PC-9 (cell line): Measurements from ENCODE around the gene VKORC1. TPM values are rescaled to one million over a fixed set of nuclear protein-coding genes. Genes with fewer than 3 reads are reported as not detected.

ENCODE experiments used
- BruUV-seq: library from RNA; stranded (reverse); fragments of 400-500 nt; replicated peaks from 2 replicates; lab custom pipeline; 2021; lab: Mats Ljungman, UMichigan
- CTCF ChIA-PET: fragments of 300-600 bp; sonication (Branson Sonifier 250); formaldehyde crosslinking; loops from one replicate; lab custom pipeline; 2022; ENCODE audit warnings: antibody characterized with exemption; lab: Charles Lee
- POLR2A ChIA-PET: fragments of 300-600 bp; sonication (Branson Sonifier 250); formaldehyde crosslinking; loops from one replicate; lab custom pipeline; 2022; ENCODE audit warnings: antibody characterized with exemption; ENCODE audit not compliant: unreplicated experiment; lab: Charles Lee
- DNase-seq, 2 experiments: peaks; one replicate each; pipeline versions ENCODE4 v3.0.0 to v3.0.0-alpha.2; 2015 to 2022; ENCODE audit warnings: mixed read lengths in 1 of 2
- H2AFZ ChIP-seq: fragments of 200-600 bp; sonication (generic); 2 replicates; pipeline ENCODE4 v1.8.1; 2017; ENCODE audit warnings: antibody characterized with exemption
- H3F3A ChIP-seq: fragments of 200-600 bp; sonication (generic); 2 replicates; pipeline ENCODE4 v1.8.1; 2017; ENCODE audit warnings: antibody characterized with exemption, mild to moderate bottlenecking, low read depth; ENCODE audit not compliant: insufficient read depth
- H3K27ac ChIP-seq: fragments of 200-600 bp; sonication (generic); 2 replicates; pipeline ENCODE4 v1.6.1; 2016; ENCODE audit warnings: mixed run types
- H3K27me3 ChIP-seq: fragments of 200-600 bp; sonication (generic); 2 replicates; pipeline ENCODE4 v1.6.1; 2016; ENCODE audit warnings: low read depth, mixed run types; ENCODE audit not compliant: insufficient read depth
- H3K36me3 ChIP-seq: fragments of 200-600 bp; sonication (generic); 2 replicates; pipeline ENCODE4 v1.6.1; 2016; ENCODE audit warnings: low read depth, mixed run types
- H3K4me1 ChIP-seq: fragments of 200-600 bp; sonication (generic); replicated peaks from 2 replicates; pipeline ENCODE4 v1.6.1; 2016; ENCODE audit warnings: mixed run types; ENCODE audit not compliant: insufficient read depth
- H3K4me2 ChIP-seq: fragments of 200-600 bp; sonication (generic); 2 replicates; pipeline ENCODE4 v1.6.1; 2017; ENCODE audit warnings: mixed run types
- H3K4me3 ChIP-seq: fragments of 200-600 bp; sonication (generic); 2 replicates; pipeline ENCODE4 v1.6.1; 2016; ENCODE audit warnings: mixed run types
- H3K79me2 ChIP-seq: fragments of 200-600 bp; sonication (generic); 2 replicates; pipeline ENCODE4 v1.6.1; 2017; ENCODE audit warnings: low read depth, mixed run types
- H3K9me2 ChIP-seq: fragments of 200-600 bp; sonication (generic); 2 replicates; pipeline ENCODE4 v1.8.1; 2017; ENCODE audit warnings: mild to moderate bottlenecking; ENCODE audit not compliant: insufficient read depth
- H3K9me3 ChIP-seq: fragments of 200-600 bp; sonication (generic); 2 replicates; pipeline ENCODE4 v1.8.1; 2016; ENCODE audit warnings: low read depth; ENCODE audit not compliant: insufficient read depth
- H4K20me1 ChIP-seq: fragments of 200-600 bp; sonication (generic); 2 replicates; pipeline ENCODE4 v1.8.1; 2017; ENCODE audit not compliant: insufficient read depth
- EZH2 ChIP-seq: fragments of 200-600 bp; sonication (generic); IDR thresholded peaks from 2 replicates; pipeline ENCODE4 v1.8.0; 2017; ENCODE audit warnings: antibody characterized with exemption, low read depth
- intact Hi-C: fragments of 100-400 bp; cut with micrococcal nuclease; formaldehyde crosslinking; loops from one replicate; pipeline ENCODE4 v1.10.0; 2022; ENCODE audit not compliant: unreplicated experiment
- total RNA-seq: library from RNA; stranded (reverse); gene quantifications from 2 replicates; pipeline ENCODE4 v1.2.3, GENCODE V29; 2021
- TF ChIP-seq, protein P1 (sequence below): fragments of 200-600 bp; sonication (generic); conservative IDR thresholded peaks from 2 replicates; pipeline ENCODE4 v1.6.1; 2017; ENCODE audit warnings: mixed run types, antibody characterized with exemption, mild to moderate bottlenecking, moderate library complexity

Gene VKORC1
- total RNA-seq, 1 experiment from 2014 or later = 46.0 TPM

- Histone ChIP-seq H3F3A (peaks cover 17% of the 10 kb centered on the region; the same call in 1 of the 2 replicates), H3K9me3 (no peaks in the 10 kb centered on the region), H3K27ac (no peak overlapping the region), H3K27me3 (no peaks in the 10 kb centered on the region), H3K36me3 (peaks cover 5% of the 10 kb centered on the region), H4K20me1 (peaks cover 38% of the 10 kb centered on the region), H3K4me2 (no peak overlapping the region), H3K4me1 (no peaks in the 10 kb centered on the region), H3K9me2 (no peaks in the 10 kb centered on the region), H2AFZ (no peak overlapping the region), H3K79me2 (0 out of 2 replicates have a peak, but pooled peaks cover 2% of the 10 kb centered on the region), H3K4me3 (no peak overlapping the region)
- CTCF ChIA-PET = no interaction called here
- no TSS peak for BruUV-seq
- POLR2A ChIA-PET = no interaction called here
- intact Hi-C loops = no loop called here
- no peak for DNase-seq
- no peak for TF ChIP-seq EZH2
- TF ChIP-seq, protein P1, sequence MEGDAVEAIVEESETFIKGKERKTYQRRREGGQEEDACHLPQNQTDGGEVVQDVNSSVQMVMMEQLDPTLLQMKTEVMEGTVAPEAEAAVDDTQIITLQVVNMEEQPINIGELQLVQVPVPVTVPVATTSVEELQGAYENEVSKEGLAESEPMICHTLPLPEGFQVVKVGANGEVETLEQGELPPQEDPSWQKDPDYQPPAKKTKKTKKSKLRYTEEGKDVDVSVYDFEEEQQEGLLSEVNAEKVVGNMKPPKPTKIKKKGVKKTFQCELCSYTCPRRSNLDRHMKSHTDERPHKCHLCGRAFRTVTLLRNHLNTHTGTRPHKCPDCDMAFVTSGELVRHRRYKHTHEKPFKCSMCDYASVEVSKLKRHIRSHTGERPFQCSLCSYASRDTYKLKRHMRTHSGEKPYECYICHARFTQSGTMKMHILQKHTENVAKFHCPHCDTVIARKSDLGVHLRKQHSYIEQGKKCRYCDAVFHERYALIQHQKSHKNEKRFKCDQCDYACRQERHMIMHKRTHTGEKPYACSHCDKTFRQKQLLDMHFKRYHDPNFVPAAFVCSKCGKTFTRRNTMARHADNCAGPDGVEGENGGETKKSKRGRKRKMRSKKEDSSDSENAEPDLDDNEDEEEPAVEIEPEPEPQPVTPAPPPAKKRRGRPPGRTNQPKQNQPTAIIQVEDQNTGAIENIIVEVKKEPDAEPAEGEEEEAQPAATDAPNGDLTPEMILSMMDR = no peak
These were observed 12.1 kb downstream of the VKORC1 start for GRCh38 chr16:31082368-31083045.

DNA sequence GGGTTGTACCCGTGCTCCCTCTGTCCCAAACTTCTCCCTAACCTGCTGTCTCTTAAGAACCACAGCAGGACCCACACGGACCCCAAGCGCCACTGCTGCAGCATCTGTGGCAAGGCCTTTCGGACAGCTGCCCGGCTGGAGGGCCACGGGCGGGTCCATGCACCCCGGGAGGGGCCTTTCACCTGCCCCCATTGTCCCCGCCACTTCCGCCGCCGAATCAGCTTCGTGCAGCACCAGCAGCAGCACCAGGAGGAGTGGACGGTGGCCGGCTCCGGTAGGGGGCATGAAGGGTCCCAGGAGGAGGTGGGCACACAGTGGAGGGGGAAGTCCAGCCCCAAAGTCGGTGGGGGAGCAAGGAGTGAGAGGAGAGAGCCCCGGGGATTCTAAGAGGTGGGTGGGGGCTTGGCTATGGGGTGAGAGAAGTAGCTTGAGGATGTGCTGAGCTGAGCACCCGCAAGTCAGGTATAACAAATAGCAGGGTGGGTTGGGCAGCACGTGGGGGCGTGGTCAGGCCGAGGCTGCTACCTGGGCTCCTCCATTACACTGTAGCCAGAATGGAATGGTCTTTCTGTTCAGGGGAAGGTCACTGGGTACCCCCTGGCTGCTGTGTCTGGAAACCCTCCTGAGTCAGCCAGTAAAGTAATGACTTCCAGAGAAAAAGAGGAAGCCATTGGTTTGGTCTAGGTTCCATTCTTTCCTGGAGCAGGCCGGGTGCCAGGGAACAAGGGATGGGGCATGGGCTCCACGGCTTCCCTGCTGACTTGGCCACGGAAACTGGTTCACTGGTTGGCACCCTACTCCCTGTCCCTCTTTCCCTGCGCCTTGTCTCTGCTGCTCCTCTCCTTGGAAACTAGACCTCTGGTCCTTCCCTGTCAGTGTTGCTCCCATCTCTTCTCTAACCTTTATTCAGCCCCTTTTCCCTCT is 12.9 kb downstream of the VKORC1 start:
- ChIA-PET CTCF (no interaction called here), POLR2A (interaction anchor here (0.8 kb wide), 1 partner anchor 96 kb away, joined by 7 read pairs; no protein-coding TSS in a partner anchor)
- DNase-seq = no peak
- Histone ChIP-seq H2AFZ (no peak overlapping the region), H3K9me3 (no peaks in the 10 kb centered on the region), H3K27ac (no peak overlapping the region), H3K27me3 (no peaks in the 10 kb centered on the region), H3K36me3 (peaks cover 5% of the 10 kb centered on the region), H3K79me2 (peaks cover 10% of the 10 kb centered on the region), H3K9me2 (no peaks in the 10 kb centered on the region), H3K4me3 (no peak overlapping the region), H3K4me1 (no peaks in the 10 kb centered on the region), H3K4me2 (no peak overlapping the region), H3F3A (peaks cover 17% of the 10 kb centered on the region; the same call in 1 of the 2 replicates), H4K20me1 (peaks cover 38% of the 10 kb centered on the region)
- TF ChIP-seq, protein P1 = no peak
- no peak for TF ChIP-seq EZH2
- BruUV-seq = TSS peak; percentile 2
- intact Hi-C loops = no loop called here

DNA sequence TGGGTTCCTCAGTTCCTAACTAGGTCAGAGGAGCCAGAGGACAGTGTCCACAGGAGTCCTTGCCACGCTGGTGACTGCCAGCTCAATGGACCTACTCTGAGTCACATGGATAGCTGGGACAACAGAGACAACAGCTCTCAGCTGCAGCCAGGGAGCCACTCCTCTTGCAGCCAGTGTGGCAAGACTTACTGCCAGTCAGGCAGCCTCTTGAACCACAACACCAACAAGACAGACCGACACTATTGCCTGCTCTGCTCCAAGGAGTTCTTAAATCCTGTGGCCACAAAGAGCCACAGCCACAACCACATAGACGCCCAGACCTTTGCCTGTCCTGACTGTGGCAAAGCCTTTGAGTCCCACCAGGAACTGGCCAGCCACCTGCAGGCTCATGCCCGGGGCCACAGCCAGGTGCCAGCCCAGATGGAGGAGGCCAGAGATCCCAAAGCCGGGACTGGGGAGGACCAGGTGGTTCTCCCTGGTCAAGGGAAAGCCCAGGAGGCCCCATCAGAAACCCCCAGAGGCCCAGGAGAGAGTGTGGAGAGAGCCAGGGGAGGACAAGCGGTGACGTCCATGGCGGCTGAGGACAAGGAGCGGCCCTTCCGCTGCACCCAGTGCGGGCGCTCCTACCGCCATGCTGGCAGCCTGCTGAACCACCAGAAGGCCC is 13.7 kb downstream of the VKORC1 start:
- Histone ChIP-seq H3K27me3 (no peaks in the 10 kb centered on the region), H3F3A (peaks cover 17% of the 10 kb centered on the region; the same call in 1 of the 2 replicates), H4K20me1 (peaks cover 38% of the 10 kb centered on the region), H3K9me3 (no peaks in the 10 kb centered on the region), H3K9me2 (no peaks in the 10 kb centered on the region), H3K27ac (no peak overlapping the region), H2AFZ (no peak overlapping the region), H3K4me3 (no peak overlapping the region), H3K4me2 (no peak overlapping the region), H3K79me2 (peaks cover 18% of the 10 kb centered on the region), H3K4me1 (no peaks in the 10 kb centered on the region), H3K36me3 (peaks cover 5% of the 10 kb centered on the region)
- no peak for DNase-seq
- BruUV-seq = no TSS peak
- POLR2A ChIA-PET = interaction anchor here (0.6 kb wide), 1 partner anchor 58 kb away, joined by 3 read pairs; no protein-coding TSS in a partner anchor
- no peak for TF ChIP-seq EZH2
- TF ChIP-seq, protein P1 = no peak
- CTCF ChIA-PET = no interaction called here
- intact Hi-C loops = no loop called here
